22Rv1 (cell line): ENCODE results near the gene TTC7B.

Experiments used
- CTCF ChIP-seq: fragments of 450-650 bp; IDR thresholded peaks from 2 replicates; pipeline ENCODE4 v1.5.1; 2017; ENCODE audit warnings: mild to moderate bottlenecking
- ZFX ChIP-seq: fragments of 450-650 bp; IDR thresholded peaks from 2 replicates; pipeline ENCODE4 v1.6.1; 2017; ENCODE audit warnings: antibody characterized with exemption, borderline replicate concordance

GRCh38 chr14:90808759-90809529 is 7.3 kb downstream of the TTC7B start:
- TF ChIP-seq CTCF (no peak), ZFX (no peak)
